Sciatic nerve (tissue), 2 donors: ENCODE data around the gene CDS2. TPM values are rescaled to one million over a fixed set of nuclear protein-coding genes. Genes with fewer than 3 reads are reported as not detected.

ENCODE experiments used
- ATAC-seq: fragments of 200-7000 bp; cut with Tn5 transposase; one replicate; pipeline ENCODE4 v1.9.1; 2020; ENCODE audit warnings: mild to moderate bottlenecking, moderate library complexity
- DNase-seq: peaks from one replicate; pipeline ENCODE4 v3.0.0-alpha.2; 2020; ENCODE audit warnings: low spot score
- intact Hi-C: fragments of 100-400 bp; cut with DNase I; formaldehyde crosslinking; loops from one replicate; pipeline ENCODE4 v1.14.2; 2022
- total RNA-seq: library from RNA; stranded (reverse); fragmentation: NEBNext Ultra II Directional; extraction: Animal tissue kit (Norgen Biotek cat#: 25700); gene quantifications from one replicate; pipeline ENCODE4 v1.2.1, GENCODE V29; 2021
- donor health status: DM: no; HTN: no; CAD: no.
- donor health status: DM: no; HTN: no; CAD: no.

Gene CDS2
- total RNA-seq, 1 donor from 2014 or later = 62.7 TPM

DNA sequence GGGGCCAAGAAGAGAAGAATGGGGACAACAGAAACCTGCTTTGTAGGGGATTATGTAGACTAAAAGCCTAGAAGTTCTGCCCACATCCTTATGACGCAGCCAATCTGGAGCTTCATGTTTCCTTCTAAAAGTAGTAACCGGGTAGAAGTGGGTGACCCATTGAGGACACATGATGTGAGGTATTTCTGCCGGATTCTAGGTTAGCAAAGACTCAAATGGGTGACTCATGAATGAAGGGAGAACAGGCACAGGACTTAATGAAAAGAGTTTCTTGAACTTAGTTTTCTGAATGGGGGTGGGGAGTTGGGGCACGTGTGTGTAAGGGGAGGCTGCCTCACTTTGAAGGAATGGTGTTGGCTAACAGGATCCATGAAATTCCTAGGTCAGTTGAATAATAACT lies 68.8 kb downstream of the CDS2 start:
- ATAC-seq = no peak
- intact Hi-C loops = loop anchor here (10.0 kb wide), 1 partner anchor 441 kb away; no protein-coding TSS in a partner anchor

DNA sequence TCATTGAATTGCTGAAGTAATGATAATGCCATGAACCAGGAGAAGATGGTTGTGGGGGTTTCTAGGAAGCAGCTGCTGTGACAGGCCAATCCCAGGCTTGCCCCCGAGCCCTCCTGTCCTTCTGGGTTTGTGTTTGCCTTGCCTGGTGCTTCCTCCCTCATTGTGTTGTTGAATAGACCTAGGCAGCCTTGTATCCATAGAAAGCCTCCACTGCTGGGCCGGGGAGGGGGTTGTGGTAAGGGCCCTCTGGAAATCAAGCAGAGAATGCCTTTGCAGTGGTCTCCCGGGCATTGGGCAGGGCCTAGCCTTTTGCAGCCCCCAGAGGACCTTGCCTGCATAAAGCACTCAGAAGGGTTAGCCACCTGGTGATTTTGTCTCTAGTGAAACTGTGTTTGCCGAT lies 69.3 kb downstream of the CDS2 start:
- intact Hi-C loops = loop anchor here (10.0 kb wide), 1 partner anchor 441 kb away; no protein-coding TSS in a partner anchor
- DNase-seq = no peak

More for the DNA sequence above, 68.8 kb downstream of the CDS2 start:
- no peak for DNase-seq

DNA sequence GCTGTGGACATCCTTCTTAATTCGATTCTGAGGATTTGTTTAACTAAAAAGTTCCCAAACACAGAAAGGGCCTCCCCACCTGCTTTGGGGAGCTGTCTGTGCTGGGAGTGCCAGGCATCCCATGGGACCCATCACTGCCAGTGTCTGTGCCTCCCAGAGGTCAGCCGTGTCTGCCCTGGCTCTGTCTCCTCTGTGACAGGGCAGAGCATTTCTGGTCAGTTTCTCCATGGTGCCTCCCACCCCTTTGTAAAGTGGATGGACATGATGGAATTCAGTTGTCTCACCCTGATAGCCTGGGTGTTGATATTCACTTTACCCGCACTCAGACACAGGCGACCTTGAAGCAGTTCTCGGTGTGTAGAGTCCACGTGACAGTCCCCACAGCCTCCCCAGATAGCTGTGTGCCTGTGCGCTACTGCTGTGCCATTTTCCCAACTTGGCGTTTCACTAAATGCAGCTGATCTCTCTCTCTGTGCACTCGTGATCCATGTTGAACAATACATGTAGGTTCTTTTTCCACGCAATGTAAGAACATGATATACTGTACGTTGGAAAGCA lies 70.5 kb downstream of the CDS2 start:
- intact Hi-C loops = loop anchor here (10.0 kb wide), 1 partner anchor 443 kb away; no protein-coding TSS in a partner anchor
- DNase-seq (no peak), ATAC-seq (no peak)

More for the DNA sequence above, 69.3 kb downstream of the CDS2 start:
- no peak for ATAC-seq

DNA sequence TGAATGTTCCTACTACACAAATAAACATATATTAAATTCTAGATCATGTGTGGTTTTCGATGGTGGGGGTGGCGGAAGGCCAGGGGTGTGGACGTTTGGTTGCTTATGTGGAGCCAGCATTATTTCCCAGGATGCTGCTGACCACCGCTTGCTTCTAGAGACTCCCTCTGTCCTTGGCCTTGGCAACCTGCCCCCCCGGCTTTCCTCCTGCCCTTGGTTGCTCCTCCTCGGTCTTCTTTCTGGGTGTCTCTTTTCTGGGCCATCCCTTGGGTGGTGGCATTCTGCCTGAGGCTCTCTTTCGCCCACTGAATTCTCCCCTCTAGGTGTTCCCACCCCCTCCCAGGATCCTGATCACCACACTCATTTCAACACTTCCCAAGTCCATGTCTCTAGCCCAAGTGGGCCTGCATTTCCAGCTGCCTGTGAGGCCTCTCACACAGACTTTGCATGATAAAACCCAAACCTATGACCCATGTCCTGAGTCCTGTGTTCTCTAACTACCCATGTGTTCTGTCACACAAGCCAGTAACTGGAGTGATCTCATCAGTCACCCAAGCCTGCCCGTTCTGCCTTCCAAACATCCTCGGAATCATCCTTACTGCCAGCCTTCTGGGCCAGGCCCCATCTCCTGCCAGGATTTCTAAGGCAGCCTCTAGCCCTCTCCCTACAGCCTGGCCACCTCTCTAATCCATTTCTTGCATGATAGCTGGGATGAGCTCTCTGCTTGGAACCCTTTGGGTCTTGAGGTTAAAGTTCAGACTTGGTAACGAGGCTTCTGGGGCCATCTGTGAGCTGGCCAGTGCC lies 71.2 kb downstream of the CDS2 start:
- ATAC-seq (peak; percentile 14), DNase-seq (no peak)
- intact Hi-C loops = loop anchor here (10.0 kb wide), 1 partner anchor 443 kb away; no protein-coding TSS in a partner anchor

- no peak for DNase-seq
- no peak for ATAC-seq
- intact Hi-C loops = loop anchor here (10.0 kb wide), 1 partner anchor 444 kb away; no protein-coding TSS in a partner anchor
Measured at GRCh38 chr20:5198651-5198924, 71.8 kb downstream of the CDS2 start.

GRCh38 chr20:5203380-5203779 lies 76.6 kb downstream of the CDS2 start:
- no peak for ATAC-seq
- intact Hi-C loops = no loop called here
- no peak for DNase-seq

DNA sequence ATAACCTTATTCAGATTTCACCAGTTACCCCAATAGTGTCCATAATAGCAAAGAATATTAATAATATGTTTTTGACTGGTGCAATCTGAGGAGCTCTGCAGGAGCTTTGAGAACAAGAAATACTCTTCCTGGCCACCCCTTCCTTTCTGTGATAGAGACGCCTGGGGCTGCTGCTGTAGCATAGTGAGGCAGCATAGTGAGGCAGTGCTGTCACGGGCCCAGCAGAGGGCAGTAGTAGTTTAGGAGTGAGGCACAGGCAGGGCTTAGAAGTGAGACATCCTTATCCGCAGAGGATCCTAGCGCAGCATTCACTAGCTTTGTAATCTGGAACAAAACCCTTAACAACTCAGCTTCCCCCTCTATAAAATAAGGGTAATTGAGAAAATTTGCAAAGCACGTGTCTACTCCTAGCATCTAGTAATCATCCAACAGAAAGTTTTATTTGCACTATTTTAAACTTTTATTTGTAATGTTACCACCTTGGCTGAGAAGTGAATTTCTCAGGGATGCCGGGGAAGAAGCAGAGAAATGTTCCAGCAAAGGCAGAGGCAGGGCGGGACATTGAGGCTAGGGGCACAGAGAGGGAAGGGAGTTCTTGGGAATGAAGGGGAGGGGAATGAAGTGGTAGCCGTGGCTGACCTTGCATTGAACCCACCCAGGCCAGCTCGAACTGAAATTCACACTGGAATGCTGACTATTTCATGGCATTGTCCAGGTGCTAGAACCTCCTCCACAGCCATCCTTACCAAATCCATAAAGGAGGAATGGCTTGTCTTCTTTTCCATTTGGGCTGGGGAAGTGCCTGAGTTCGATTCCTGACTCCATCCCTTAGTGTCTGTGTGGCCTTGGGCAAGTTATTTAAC lies 78.8 kb downstream of the CDS2 start:
- ATAC-seq = peak; percentile 93
- intact Hi-C loops = no loop called here
- DNase-seq = peak; percentile 77

GRCh38 chr20:5207138-5207537 lies 80.3 kb downstream of the CDS2 start:
- intact Hi-C loops = no loop called here

GRCh38 chr20:5211803-5212714 lies 85.3 kb downstream of the CDS2 start:
- intact Hi-C loops = no loop called here
- ATAC-seq (no peak), DNase-seq (no peak)

More at GRCh38 chr20:5207138-5207537, 80.3 kb downstream of the CDS2 start:
- no peak for ATAC-seq
- DNase-seq = no peak

GRCh38 chr20:5212907-5213487 lies 86.2 kb downstream of the CDS2 start:
- ATAC-seq (no peak), DNase-seq (no peak)
- intact Hi-C loops = no loop called here

GRCh38 chr20:5214826-5215225 lies 88.0 kb downstream of the CDS2 start:
- intact Hi-C loops = no loop called here
- DNase-seq (no peak), ATAC-seq (no peak)

DNA sequence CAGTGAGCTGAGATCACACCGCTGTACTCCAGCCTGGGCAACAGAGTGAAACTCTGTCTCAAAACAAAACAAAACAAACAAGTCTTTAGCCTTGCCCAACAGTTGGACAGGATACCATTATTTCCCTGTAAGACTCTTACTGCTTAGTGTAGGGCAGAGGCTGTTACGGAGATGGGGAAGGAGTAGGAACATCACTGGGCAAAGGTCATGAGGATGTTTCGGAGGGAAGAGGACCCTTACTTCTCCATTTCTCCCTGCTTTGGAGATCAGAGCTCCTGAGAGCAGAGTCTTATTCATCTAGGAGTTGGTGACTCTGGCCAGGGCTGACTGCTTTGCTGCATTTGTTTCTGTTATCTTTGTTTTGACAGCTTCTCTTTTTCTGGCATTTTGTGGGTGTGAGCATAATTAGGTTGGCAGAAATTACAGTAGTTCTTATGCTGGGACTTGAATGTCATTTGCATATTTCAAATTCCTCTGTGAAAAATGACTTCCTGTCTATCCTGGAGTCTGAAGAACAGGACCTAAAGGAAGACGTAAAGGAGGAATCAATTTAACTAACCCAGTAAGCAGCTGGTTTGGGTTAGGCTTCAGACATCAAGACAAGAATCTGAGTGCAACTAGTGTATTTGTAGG lies 89.0 kb downstream of the CDS2 start:
- ATAC-seq (no peak), DNase-seq (no peak)
- intact Hi-C loops = no loop called here

DNA sequence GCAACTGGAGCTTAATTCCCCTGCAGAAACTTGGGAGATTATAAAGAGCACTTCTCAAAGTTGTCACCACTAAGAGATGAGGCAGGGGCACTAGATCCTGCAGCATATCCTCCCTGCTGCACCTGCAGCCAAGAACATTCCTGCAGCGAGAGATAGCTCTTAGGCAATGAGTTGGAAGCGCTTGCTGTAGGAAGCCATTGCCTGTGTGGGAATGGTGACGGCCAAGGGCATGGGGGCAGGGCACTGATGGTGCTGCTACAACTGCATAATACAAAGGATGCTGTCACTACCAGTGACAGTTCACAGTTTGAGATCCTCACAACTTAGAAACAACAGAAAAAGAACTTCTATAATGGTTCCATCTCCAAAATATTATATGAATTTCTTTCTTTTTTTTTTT lies 89.9 kb downstream of the CDS2 start:
- no peak for DNase-seq
- intact Hi-C loops = no loop called here
- ATAC-seq = no peak

- intact Hi-C loops = no loop called here
- ATAC-seq = no peak
Measured at GRCh38 chr20:5217616-5218015, 90.8 kb downstream of the CDS2 start.

DNA sequence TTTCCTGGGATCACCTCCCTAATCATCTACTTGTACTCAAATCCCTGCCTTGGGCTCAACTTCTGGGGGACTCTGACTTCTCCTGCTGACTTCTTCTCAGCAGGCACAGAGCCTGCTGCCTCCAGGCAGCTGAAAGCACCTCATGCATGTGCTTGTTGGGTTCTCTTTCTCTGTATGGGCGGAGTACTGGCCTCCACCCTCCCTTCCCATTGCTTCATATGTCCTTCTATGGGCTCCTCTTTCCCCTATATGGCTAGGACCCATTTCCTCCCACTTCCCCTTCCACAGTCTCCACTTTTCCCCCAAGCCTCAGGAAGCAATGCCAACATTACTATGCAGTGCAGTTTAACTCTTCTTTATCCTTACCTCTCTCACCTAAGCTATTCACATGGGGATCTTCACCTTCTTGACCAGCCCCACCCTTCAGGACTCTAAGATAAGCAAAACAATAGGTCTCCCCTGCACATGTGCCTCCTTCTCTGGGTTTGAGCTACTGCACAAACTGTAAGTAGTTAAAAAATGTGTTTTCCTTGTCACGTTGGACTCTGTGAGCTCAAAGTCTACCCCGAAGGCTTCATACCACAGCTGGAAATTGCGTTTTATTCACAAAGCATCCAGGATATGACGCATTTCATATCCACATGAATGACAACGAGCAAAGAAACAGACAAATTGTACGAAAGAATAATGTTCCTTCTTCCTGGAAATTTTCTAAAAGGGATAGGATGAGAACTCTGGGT lies 93.7 kb downstream of the CDS2 start:
- no peak for DNase-seq
- intact Hi-C loops = no loop called here
- no peak for ATAC-seq

More at GRCh38 chr20:5217616-5218015, 90.8 kb downstream of the CDS2 start:
- no peak for DNase-seq

- intact Hi-C loops = no loop called here
- DNase-seq (no peak), ATAC-seq (no peak)
Measured at GRCh38 chr20:5221061-5221430, 94.2 kb downstream of the CDS2 start.

- peak; percentile 66 for DNase-seq
- intact Hi-C loops = no loop called here
- no peak for ATAC-seq
Measured at GRCh38 chr20:5222919-5223634, 96.3 kb downstream of the CDS2 start.
